Ascending aorta (tissue), 2 donors: ENCODE measurements around the gene KRTAP4-5. TPM values are rescaled to one million over a fixed set of nuclear protein-coding genes. Genes with fewer than 3 reads are reported as not detected.
"Not testable (repeated sequence)": the region's sequence is repeated elsewhere in the genome, so short reads cannot be mapped to it uniquely, and the experiment has no call there.

Experiments
- DNase-seq, 2 donors: peaks; one replicate each; pipeline ENCODE4 v3.0.0-alpha.2; 2019; ENCODE audit warnings: low spot score in 2 of 2
- H3K27ac ChIP-seq, 2 donors: fragments of 200-600 bp; sonication (generic); one replicate each; pipeline ENCODE4 v1.5.1; 2016 to 2017; ENCODE audit warnings: mild to moderate bottlenecking in 1 of 2
- H3K27me3 ChIP-seq: fragments of 200-600 bp; sonication (generic); one replicate; pipeline ENCODE4 v1.5.1; 2017
- H3K36me3 ChIP-seq, 2 donors: fragments of 200-600 bp; sonication (generic); one replicate each; pipeline ENCODE4 v1.5.1; 2016
- H3K4me1 ChIP-seq, 2 donors: fragments of 200-600 bp; sonication (generic); one replicate each; pipeline ENCODE4 v1.5.1; 2016 to 2017; ENCODE audit warnings: mild to moderate bottlenecking in 1 of 2
- H3K4me3 ChIP-seq, 2 donors: fragments of 200-600 bp; sonication (generic); one replicate each; pipeline ENCODE4 v1.5.1; 2016 to 2017; ENCODE audit warnings: mild to moderate bottlenecking in 1 of 2
- H3K9me3 ChIP-seq, 2 donors: fragments of 200-600 bp; sonication (generic); one replicate each; pipeline ENCODE4 v1.5.1; 2016
- intact Hi-C: fragments of 100-400 bp; cut with DNase I; formaldehyde crosslinking; loops from one replicate; pipeline ENCODE4 v1.15.1; 2023
- total RNA-seq: library from RNA; depleted of rRNA; stranded (reverse); fragments of >200 nt; gene quantifications from one replicate; pipeline ENCODE4 v1.1.0, GENCODE V29; 2016
- TF ChIP-seq, protein P1 (sequence below), 3 experiments: fragments of 200-600 bp in 2 of 3; fragments of 450-650 bp in 1 of 3; sonication (generic) in 2 of 3; IDR thresholded peaks; one replicate each; pipeline ENCODE4 v1.5.1; 2016 to 2019; ENCODE audit warnings: antibody characterized with exemption in 3 of 3, mild to moderate bottlenecking in 1 of 3, moderate library complexity in 1 of 3

KRTAP4-5 gene
- total RNA-seq, 1 donor from 2014 or later: not detected

GRCh38 chr17:41103896-41104295 is 45.7 kb downstream of the KRTAP4-5 start:
- Histone ChIP-seq H3K27ac (no peak overlapping the region), H3K4me1 (no peaks in the 10 kb centered on the region), H3K27me3 (no peaks in the 10 kb centered on the region), H3K9me3 (no peaks in the 10 kb centered on the region), H3K36me3 (no peaks in the 10 kb centered on the region), H3K4me3 (no peak overlapping the region)
- TF ChIP-seq, protein P1, sequence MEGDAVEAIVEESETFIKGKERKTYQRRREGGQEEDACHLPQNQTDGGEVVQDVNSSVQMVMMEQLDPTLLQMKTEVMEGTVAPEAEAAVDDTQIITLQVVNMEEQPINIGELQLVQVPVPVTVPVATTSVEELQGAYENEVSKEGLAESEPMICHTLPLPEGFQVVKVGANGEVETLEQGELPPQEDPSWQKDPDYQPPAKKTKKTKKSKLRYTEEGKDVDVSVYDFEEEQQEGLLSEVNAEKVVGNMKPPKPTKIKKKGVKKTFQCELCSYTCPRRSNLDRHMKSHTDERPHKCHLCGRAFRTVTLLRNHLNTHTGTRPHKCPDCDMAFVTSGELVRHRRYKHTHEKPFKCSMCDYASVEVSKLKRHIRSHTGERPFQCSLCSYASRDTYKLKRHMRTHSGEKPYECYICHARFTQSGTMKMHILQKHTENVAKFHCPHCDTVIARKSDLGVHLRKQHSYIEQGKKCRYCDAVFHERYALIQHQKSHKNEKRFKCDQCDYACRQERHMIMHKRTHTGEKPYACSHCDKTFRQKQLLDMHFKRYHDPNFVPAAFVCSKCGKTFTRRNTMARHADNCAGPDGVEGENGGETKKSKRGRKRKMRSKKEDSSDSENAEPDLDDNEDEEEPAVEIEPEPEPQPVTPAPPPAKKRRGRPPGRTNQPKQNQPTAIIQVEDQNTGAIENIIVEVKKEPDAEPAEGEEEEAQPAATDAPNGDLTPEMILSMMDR (IDR thresholded peaks at IDR 0.05): no peak
- DNase-seq: no peak
- intact Hi-C loops: no loop called here

GRCh38 chr17:41101586-41102259 is 47.9 kb downstream of the KRTAP4-5 start, which contains the start of gene KRTAP4-16:
Gene KRTAP4-16, minus strand, starts transcription at chr17:41102209. Its CDS starts 0 bp downstream, at chr17:41102209.
- intact Hi-C loops: no loop called here

DNA sequence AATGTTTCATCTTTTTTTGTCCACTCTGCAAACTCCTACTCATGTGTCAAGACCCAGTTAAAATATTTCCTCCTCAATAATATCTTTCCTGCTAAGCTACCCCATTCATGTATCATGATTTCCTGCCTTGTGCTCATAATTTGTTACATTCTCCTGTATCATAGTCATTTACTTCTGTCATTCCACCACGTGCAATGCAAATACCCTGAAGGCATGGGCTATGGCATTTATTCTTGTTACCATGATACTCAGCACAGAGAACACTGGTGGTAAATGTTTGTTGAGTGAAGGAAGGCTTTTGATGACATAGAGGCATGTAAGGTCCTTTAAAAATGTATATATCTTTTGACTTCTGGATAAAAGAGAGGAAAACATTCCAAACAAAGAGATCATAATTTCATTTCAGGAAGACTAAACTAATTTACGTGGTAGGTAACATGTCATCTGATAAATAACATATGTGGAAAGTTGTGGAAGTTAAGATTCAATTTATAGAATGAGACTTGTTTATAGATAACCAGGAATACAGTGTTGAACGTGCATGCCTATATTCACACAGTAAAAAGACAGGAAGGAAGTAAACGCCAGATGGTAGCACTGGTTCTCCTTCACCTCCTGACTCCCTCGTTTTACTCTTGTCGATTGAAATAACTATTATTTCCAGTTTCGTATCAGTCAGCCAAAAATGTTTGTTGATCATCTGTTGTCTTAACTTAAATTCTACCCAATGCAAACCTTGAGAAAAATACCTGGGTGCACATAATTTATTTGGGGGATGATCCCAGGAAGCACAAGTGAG is 49.7 kb downstream of the KRTAP4-5 start:
- intact Hi-C loops, DNase-seq, H3K27ac ChIP-seq, H3K4me1 ChIP-seq, H3K9me3 ChIP-seq, H3K36me3 ChIP-seq, H3K4me3 ChIP-seq, H3K27me3 ChIP-seq: not testable (repeated sequence)

More at GRCh38 chr17:41101586-41102259, 47.9 kb downstream of the KRTAP4-5 start, which contains the start of gene KRTAP4-16:
- no peaks in the 10 kb centered on the region for H3K27me3 ChIP-seq
- no peaks in the 10 kb centered on the region for H3K36me3 ChIP-seq
- no peak for DNase-seq
- H3K27ac ChIP-seq: no peak within 1 kb of the TSS
- no peaks in the 10 kb centered on the region for H3K9me3 ChIP-seq
- H3K4me3 ChIP-seq: no peak within 1 kb of the TSS
- TF ChIP-seq, protein P1 (IDR thresholded peaks at IDR 0.05): no peak
- H3K4me1 ChIP-seq: no peaks in the 10 kb centered on the region

Other genes with a start within 250 kb of the KRTAP4-5 start
- gene KRT23, start 212.2 kb downstream of the KRTAP4-5 start, total RNA-seq: not detected
- not detected for gene KRT39, start 182.9 kb downstream of the KRTAP4-5 start, total RNA-seq
- gene KRT40, start 165.5 kb downstream of the KRTAP4-5 start, total RNA-seq: not detected
- gene KRTAP3-3, start 155.7 kb downstream of the KRTAP4-5 start, total RNA-seq: not detected
- gene KRTAP3-2, start 149.9 kb downstream of the KRTAP4-5 start, total RNA-seq: not detected
- not detected for gene KRTAP3-1, start 140.7 kb downstream of the KRTAP4-5 start, total RNA-seq
- not detected for gene KRTAP1-5, start 122.6 kb downstream of the KRTAP4-5 start, total RNA-seq
- gene KRTAP1-4, start 119.6 kb downstream of the KRTAP4-5 start, total RNA-seq: not detected
- gene KRTAP1-3, start 115.0 kb downstream of the KRTAP4-5 start, total RNA-seq: not detected
- gene KRTAP1-1, start 108.4 kb downstream of the KRTAP4-5 start, total RNA-seq: not detected
- gene KRTAP2-1, start 102.5 kb downstream of the KRTAP4-5 start, total RNA-seq: not detected
- gene KRTAP2-2, start 94.6 kb downstream of the KRTAP4-5 start, total RNA-seq: not detected
- not detected for gene KRTAP2-3, start 89.7 kb downstream of the KRTAP4-5 start, total RNA-seq
- not detected for gene KRTAP2-4, start 83.9 kb downstream of the KRTAP4-5 start, total RNA-seq
- gene KRTAP4-7, start 65.7 kb downstream of the KRTAP4-5 start, total RNA-seq: not detected
- gene KRTAP4-8, start 51.7 kb downstream of the KRTAP4-5 start, total RNA-seq: not detected
- gene KRTAP4-16, start 47.6 kb downstream of the KRTAP4-5 start, total RNA-seq: not detected
- gene KRTAP4-9, start 44.4 kb downstream of the KRTAP4-5 start, total RNA-seq: not detected
- gene KRTAP4-11, start 31.5 kb downstream of the KRTAP4-5 start, total RNA-seq: not detected
- not detected for gene KRTAP4-12, start 25.6 kb downstream of the KRTAP4-5 start, total RNA-seq
- not detected for gene KRTAP4-6, start 9.3 kb downstream of the KRTAP4-5 start, total RNA-seq
- not detected for gene KRTAP4-4, start 10.9 kb upstream of the KRTAP4-5 start, total RNA-seq
- not detected for gene KRTAP4-3, start 18.4 kb upstream of the KRTAP4-5 start, total RNA-seq
- not detected for gene KRTAP4-2, start 28.4 kb upstream of the KRTAP4-5 start, total RNA-seq
- not detected for gene KRTAP4-1, start 35.1 kb upstream of the KRTAP4-5 start, total RNA-seq
- gene KRTAP9-1, start 40.1 kb upstream of the KRTAP4-5 start, total RNA-seq: not detected
- not detected for gene KRTAP9-2, start 76.8 kb upstream of the KRTAP4-5 start, total RNA-seq
- gene KRTAP9-3, start 82.6 kb upstream of the KRTAP4-5 start, total RNA-seq: not detected
- not detected for gene KRTAP9-8, start 88.2 kb upstream of the KRTAP4-5 start, total RNA-seq
- gene KRTAP9-4, start 99.9 kb upstream of the KRTAP4-5 start, total RNA-seq: not detected
- not detected for gene KRTAP9-9, start 105.6 kb upstream of the KRTAP4-5 start, total RNA-seq
- not detected for gene KRTAP9-6, start 115.6 kb upstream of the KRTAP4-5 start, total RNA-seq
- not detected for gene KRTAP9-7, start 125.9 kb upstream of the KRTAP4-5 start, total RNA-seq
- not detected for gene KRTAP29-1, start 153.0 kb upstream of the KRTAP4-5 start, total RNA-seq
- not detected for gene KRTAP16-1, start 159.5 kb upstream of the KRTAP4-5 start, total RNA-seq
- not detected for gene KRTAP17-1, start 165.9 kb upstream of the KRTAP4-5 start, total RNA-seq
- not detected for gene KRT33A, start 201.0 kb upstream of the KRTAP4-5 start, total RNA-seq
- gene KRT33B, start 220.0 kb upstream of the KRTAP4-5 start, total RNA-seq: not detected
- not detected for gene KRT34, start 232.5 kb upstream of the KRTAP4-5 start, total RNA-seq
- gene KRT31, start 247.8 kb upstream of the KRTAP4-5 start, total RNA-seq: not detected